H9 (cell line): Measurements from ENCODE around the gene DACT3. TPM values are rescaled to one million over a fixed set of nuclear protein-coding genes. Genes with fewer than 3 reads are reported as not detected.
A peak's percentile ranks its signal among the peaks of the same experiment; 100 is the strongest.

Source experiments
- DNase-seq: peaks from one replicate; pipeline ENCODE4 v3.0.0-alpha.2; 2017
- H2AFZ ChIP-seq: one replicate; pipeline ENCODE4 v1.6.1; 2013; ENCODE audit warnings: mild to moderate bottlenecking, low read length, control low read depth, moderate library complexity
- H2AK5ac ChIP-seq: 2 replicates; pipeline ENCODE4 v1.6.1; 2013; ENCODE audit warnings: low read length, control low read depth, mixed read lengths; ENCODE audit not compliant: insufficient read length
- H2BK120ac ChIP-seq: one replicate; pipeline ENCODE4 v1.6.1; 2013; ENCODE audit warnings: low read depth, mild to moderate bottlenecking, low read length, control low read depth, inconsistent platforms; ENCODE audit not compliant: poor library complexity, severe bottlenecking
- H2BK12ac ChIP-seq: 2 replicates; pipeline ENCODE4 v1.6.1; 2013; ENCODE audit warnings: low read length, control low read depth, mixed read lengths, low read depth; ENCODE audit not compliant: insufficient read length
- H2BK15ac ChIP-seq: 2 replicates; pipeline ENCODE4 v1.6.1; 2013; ENCODE audit warnings: low read depth, low read length, control low read depth
- H2BK20ac ChIP-seq: one replicate; pipeline ENCODE4 v1.6.1; 2013; ENCODE audit warnings: low read depth, mild to moderate bottlenecking, low read length, control low read depth, inconsistent platforms; ENCODE audit not compliant: poor library complexity, severe bottlenecking
- H2BK5ac ChIP-seq: 2 replicates; pipeline ENCODE4 v1.6.1; 2013; ENCODE audit warnings: low read length, control low read depth, mixed read lengths; ENCODE audit not compliant: insufficient read length
- H3K14ac ChIP-seq: 2 replicates; pipeline ENCODE4 v1.6.1; 2013; ENCODE audit warnings: low read length, control low read depth; ENCODE audit not compliant: insufficient read depth
- H3K18ac ChIP-seq: 2 replicates; pipeline ENCODE4 v1.6.1; 2013; ENCODE audit warnings: low read depth, mild to moderate bottlenecking, mixed read lengths, low read length, control low read depth; ENCODE audit not compliant: insufficient read length
- H3K23ac ChIP-seq: 2 replicates; pipeline ENCODE4 v1.6.1; 2013; ENCODE audit warnings: low read length, control low read depth, mixed read lengths, low read depth; ENCODE audit not compliant: insufficient read length
- H3K23me2 ChIP-seq: 2 replicates; pipeline ENCODE4 v1.6.1; 2013; ENCODE audit warnings: low read depth, mild to moderate bottlenecking, mixed read lengths, low read length, control low read depth; ENCODE audit not compliant: insufficient read length, poor library complexity, severe bottlenecking
- H3K27ac ChIP-seq: 2 replicates; pipeline ENCODE4 v1.5.1; 2013; ENCODE audit warnings: low read length, control low read depth, mixed read lengths, low read depth; ENCODE audit not compliant: insufficient read length
- H3K27me3 ChIP-seq: 2 replicates; pipeline ENCODE4 v1.6.1; 2013; ENCODE audit warnings: low read length, control low read depth, inconsistent platforms; ENCODE audit not compliant: insufficient read depth
- H3K4ac ChIP-seq: 2 replicates; pipeline ENCODE4 v1.6.1; 2013; ENCODE audit warnings: low read depth, mild to moderate bottlenecking, control low read depth, inconsistent platforms, low read length, moderate library complexity
- H3K4me1 ChIP-seq: 2 replicates; pipeline ENCODE4 v1.6.1; 2013; ENCODE audit warnings: low read length, control low read depth, inconsistent platforms; ENCODE audit not compliant: insufficient read depth
- H3K4me2 ChIP-seq: 2 replicates; pipeline ENCODE4 v1.6.1; 2013; ENCODE audit warnings: low read length, control low read depth, mixed read lengths; ENCODE audit not compliant: insufficient read length, insufficient read depth
- H3K56ac ChIP-seq: 2 replicates; pipeline ENCODE4 v1.6.1; 2013; ENCODE audit warnings: low read depth, mild to moderate bottlenecking, mixed read lengths, low read length, control low read depth; ENCODE audit not compliant: insufficient read length
- H3K79me1 ChIP-seq: 2 replicates; pipeline ENCODE4 v1.6.1; 2013; ENCODE audit warnings: low read depth, mild to moderate bottlenecking, moderate library complexity, low read length, control low read depth, inconsistent platforms; ENCODE audit not compliant: insufficient read depth, poor library complexity, severe bottlenecking
- H3K79me2 ChIP-seq: 2 replicates; pipeline ENCODE4 v1.6.1; 2013; ENCODE audit warnings: low read length, control low read depth, inconsistent platforms; ENCODE audit not compliant: insufficient read depth
- H3K9ac ChIP-seq: 2 replicates; pipeline ENCODE4 v1.6.1; 2013; ENCODE audit warnings: low read length, control low read depth, mixed read lengths; ENCODE audit not compliant: insufficient read length; ENCODE audit errors: extremely low read depth
- H3K9me3 ChIP-seq: one replicate; pipeline ENCODE4 v1.6.1; 2013; ENCODE audit warnings: low read depth, low read length, inconsistent platforms; ENCODE audit not compliant: control insufficient read depth
- H3T11ph ChIP-seq: one replicate; pipeline ENCODE4 v1.6.1; 2013; ENCODE audit warnings: mild to moderate bottlenecking, low read length, control low read depth, inconsistent platforms
- H4K20me1 ChIP-seq: one replicate; pipeline ENCODE4 v1.6.1; 2013; ENCODE audit not compliant: control insufficient read depth, insufficient read length, insufficient read depth
- H4K5ac ChIP-seq: 2 replicates; pipeline ENCODE4 v1.6.1; 2013; ENCODE audit warnings: low read depth, mild to moderate bottlenecking, mixed read lengths, low read length, control low read depth; ENCODE audit not compliant: insufficient read length
- H4K8ac ChIP-seq: replicated peaks from 2 replicates; pipeline ENCODE4 v1.6.1; 2013; ENCODE audit warnings: low read length, control low read depth, mixed read lengths, low read depth; ENCODE audit not compliant: insufficient read length
- H4K91ac ChIP-seq: 2 replicates; pipeline ENCODE4 v1.6.1; 2013; ENCODE audit warnings: low read depth, mild to moderate bottlenecking, moderate library complexity, mixed read lengths, low read length, control low read depth; ENCODE audit not compliant: insufficient read length
- H3K27ac Mint-ChIP-seq, 3 experiments: 2 replicates in 2 of 3; 3 replicates in 1 of 3; pipeline ENCODE4 v1.8.0; 2020 to 2021; ENCODE audit warnings: mixed read lengths in 3 of 3, mild to moderate bottlenecking in 1 of 3, moderate library complexity in 1 of 3
- H3K27me3 Mint-ChIP-seq: 2 replicates; pipeline ENCODE4 v1.8.0; 2021; ENCODE audit warnings: low read depth, mild to moderate bottlenecking, moderate library complexity, mixed read lengths
- H3K36me3 Mint-ChIP-seq, 3 experiments: 2 replicates in 2 of 3; 3 replicates in 1 of 3; pipeline ENCODE4 v1.8.0; 2020 to 2021; ENCODE audit warnings: low read depth in 3 of 3, mixed read lengths in 3 of 3; ENCODE audit not compliant: insufficient read depth in 1 of 3
- H3K4me1 Mint-ChIP-seq, 2 experiments: 2 replicates each; pipeline ENCODE4 v1.8.0; 2020; ENCODE audit warnings: mixed read lengths in 2 of 2
- H3K4me3 Mint-ChIP-seq, 2 experiments: 2 replicates in 1 of 2; 3 replicates in 1 of 2; pipeline ENCODE4 v1.8.0; 2020 to 2021; ENCODE audit warnings: mild to moderate bottlenecking in 2 of 2, mixed read lengths in 2 of 2, moderate library complexity in 1 of 2
- H3K9me3 Mint-ChIP-seq, 2 experiments: 2 replicates in 1 of 2; 3 replicates in 1 of 2; pipeline ENCODE4 v1.8.0; 2020; ENCODE audit warnings: mild to moderate bottlenecking in 2 of 2, mixed read lengths in 2 of 2, moderate library complexity in 1 of 2
- CTCF ChIP-seq: fragments of 200-600 bp; sonication (generic); conservative IDR thresholded peaks from 3 replicates; pipeline ENCODE4 v1.8.0; 2021; ENCODE audit warnings: antibody characterized with exemption, mild to moderate bottlenecking
- WGBS: extraction: QIAGEN DNeasy Blood & Tissue Kit; methylation state at CpG from one replicate; pipeline ENCODE4 v1.1.7; 2013; ENCODE audit warnings: missing lambda C conversion rate, low lambda C conversion rate, mixed read lengths; ENCODE audit not compliant: insufficient read length; ENCODE audit errors: extremely low coverage; 5-methylcytosine and 5-hydroxymethylcytosine counted together
- total RNA-seq: library from RNA; stranded (reverse); gene quantifications from 2 replicates; pipeline ENCODE4 v1.2.1, GENCODE V29; 2021

Gene DACT3
- total RNA-seq, 1 experiment from 2014 or later = 0.87 TPM

GRCh38 chr19:46661735-46662592 is 982 bp upstream of the DACT3 start:
- peak; percentile 96 for TF ChIP-seq CTCF
- Histone ChIP-seq H3K4me2 (peak overlapping the region; percentile 32), H3K23ac (no peak overlapping the region), H3K27ac (no peak overlapping the region), H3K9me3 (no peaks in the 10 kb centered on the region), H2BK5ac (no peak overlapping the region), H2AK5ac (no peak overlapping the region), H3K14ac (no peak overlapping the region), H2BK12ac (no peak overlapping the region), H3K79me1 (no peaks in the 10 kb centered on the region), H4K5ac (no peak overlapping the region), H2BK120ac (no peak overlapping the region), H4K91ac (no peak overlapping the region), H3K9ac (no peak overlapping the region), H3K27me3 (no peaks in the 10 kb centered on the region; the same call in 1 of the 2 replicates), H3K4me1 (no peaks in the 10 kb centered on the region), H3K18ac (no peak overlapping the region), H3K56ac (no peak overlapping the region), H3K23me2 (peaks cover 15% of the 10 kb centered on the region), H3T11ph (no peak overlapping the region), H4K20me1 (no peaks in the 10 kb centered on the region), H2BK20ac (no peak overlapping the region), H3K4ac (no peak overlapping the region), H2AFZ (no peak overlapping the region), H3K79me2 (no peaks in the 10 kb centered on the region), H4K8ac (no peak overlapping the region), H2BK15ac (no peak overlapping the region)
- H3K9me3 Mint-ChIP-seq = no peaks in the 10 kb centered on the region; a peak in 1 of 5 replicates
- peak; percentile 90 for DNase-seq
- H3K4me3 Mint-ChIP-seq = peak overlapping the region; percentile 48 to 83
- H3K27ac Mint-ChIP-seq = peak overlapping the region in 2 of 3 experiments; percentile 72 to 89; a peak in 4 of 7 replicates
- WGBS = no CpG with 5 or more reads among the region's 19 CpGs
- no peaks in the 10 kb centered on the region for H3K36me3 Mint-ChIP-seq
- H3K27me3 Mint-ChIP-seq = peaks cover 40% of the 10 kb centered on the region
- peaks cover 19 to 22% of the 10 kb centered on the region in 2 experiments for H3K4me1 Mint-ChIP-seq
